IMR-90 (cell line): ENCODE data around the gene ACSF2.

Experiments used
- CHD1 ChIP-seq: IDR thresholded peaks from 2 replicates; pipeline ENCODE4 v1.6.1; 2012; ENCODE audit warnings: low read depth, low read length, improper control_type of control experiment
- CTCF ChIP-seq: conservative IDR thresholded peaks from 2 replicates; pipeline ENCODE4 v1.5.1; 2012; ENCODE audit warnings: mild to moderate bottlenecking, low read depth, low read length, improper control_type of control experiment
- MXI1 ChIP-seq: IDR thresholded peaks from 2 replicates; pipeline ENCODE4 v1.6.1; 2012; ENCODE audit warnings: low read depth, mild to moderate bottlenecking, low read length, moderate library complexity, borderline replicate concordance
- NFE2L2 ChIP-seq: fragments of 150-350 bp; IDR thresholded peaks from 2 replicates; pipeline ENCODE4 v1.6.1; 2016; ENCODE audit warnings: low read depth, mild to moderate bottlenecking, low read length
- USF2 ChIP-seq: fragments of 150-350 bp; IDR thresholded peaks from 2 replicates; pipeline ENCODE4 v1.6.1; 2017; ENCODE audit warnings: mild to moderate bottlenecking, antibody characterized with exemption, low read length, low read depth

- no peak for TF ChIP-seq CTCF
- no peak for TF ChIP-seq NFE2L2
- no peak for TF ChIP-seq CHD1
- no peak for TF ChIP-seq USF2
- TF ChIP-seq MXI1 = no peak
Observed at GRCh38 chr17:50443505-50443974, 17.5 kb downstream of the ACSF2 start.
